Psoas muscle (tissue), 8 donors: ENCODE data around the gene ADAMTS20. TPM values are rescaled to one million over a fixed set of nuclear protein-coding genes. Genes with fewer than 3 reads are reported as not detected.
"Not testable (repeated sequence)": the region's sequence is repeated elsewhere in the genome, so short reads cannot be mapped to it uniquely, and the experiment has no call there.

ENCODE experiments used
- ATAC-seq, 4 donors: fragments of 200-7000 bp; cut with Tn5 transposase; one replicate each; pipeline ENCODE4 v1.9.1; 2020; ENCODE audit warnings: moderate library complexity in 3 of 4, mild to moderate bottlenecking in 2 of 4
- DNase-seq, 2 donors: peaks; one replicate each; pipeline ENCODE4 v3.0.0-alpha.2; 2020
- H3K27ac ChIP-seq: fragments of 200-600 bp; one replicate; pipeline ENCODE4 v1.8.0; 2022
- H3K27me3 ChIP-seq, 3 donors: fragments of 200-600 bp in 1 of 3; one replicate each; pipeline versions ENCODE4 v1.6.1 to v1.8.0; 2013 to 2022; ENCODE audit warnings: low read length in 2 of 3, mild to moderate bottlenecking in 2 of 3, moderate library complexity in 1 of 3; ENCODE audit not compliant: insufficient read depth in 3 of 3
- H3K36me3 ChIP-seq, 2 donors: fragments of 200-600 bp in 1 of 2; one replicate each; pipeline versions ENCODE4 v1.6.1 to v1.8.0; 2013 to 2022; ENCODE audit warnings: low read depth in 1 of 2, mild to moderate bottlenecking in 1 of 2, moderate library complexity in 1 of 2; ENCODE audit not compliant: insufficient read depth in 1 of 2
- H3K4me1 ChIP-seq: fragments of 200-600 bp; one replicate; pipeline ENCODE4 v1.8.0; 2022
- H3K4me3 ChIP-seq: fragments of 200-600 bp; one replicate; pipeline ENCODE4 v1.8.0; 2022; ENCODE audit warnings: mild to moderate bottlenecking
- H3K9me3 ChIP-seq: fragments of 200-600 bp; one replicate; pipeline ENCODE4 v1.8.0; 2022
- WGBS, 3 donors: extraction: QIAGEN DNeasy Blood & Tissue Kit; methylation state at CpG; one replicate each; pipeline versions ENCODE4 v1.1.6 to v1.1.7; 2013; 5-methylcytosine and 5-hydroxymethylcytosine counted together
- intact Hi-C, 2 donors: fragments of 100-400 bp; cut with DNase I; formaldehyde crosslinking; loops; one replicate each; pipeline versions ENCODE4 v1.11.0 to v1.14.2; 2022
- polyA plus RNA-seq, 3 donors: library from polyadenylated mRNA; stranded (reverse); fragments of 200-250 nt; gene quantifications; one replicate each; pipeline ENCODE4 v1.2.3, GENCODE V29; 2013
- total RNA-seq, 4 donors: library from RNA; stranded (reverse); fragmentation: NEBNext Ultra II Directional in 2 of 4; extraction: Animal tissue kit (Norgen Biotek cat#: 25700) in 2 of 4; gene quantifications; one replicate each; pipeline versions ENCODE4 v1.2.1 to v1.2.4, GENCODE V29; 2021 to 2023
- TF ChIP-seq, protein P1 (sequence below): fragments of 200-600 bp; IDR thresholded peaks from one replicate; pipeline ENCODE4 v1.8.0; 2022; ENCODE audit warnings: antibody characterized with exemption
- donor health status: healthy with polysubstance abuse.
- donor health status: DM: no; HTN: no; CAD: no; lungs with moderate emphysema.
- donor health status: Bipolar disorder and iron deficiency.
- donor health status: healthy.
- donor health status: DM: yes; HTN: yes; CAD: no.
- donor health status: DM: no; HTN: no; CAD: no.
- donor health status: DM: no; HTN: no; CAD: no.
- donor health status: DM: yes; HTN: yes; CAD: no.

The ADAMTS20 gene
- total and polyA plus RNA-seq, 7 donors: 0.01 TPM; not detected in 6

- Histone ChIP-seq H3K27ac (no peak overlapping the region), H3K27me3 (peaks cover 0 to 25% (median 13%) of the 10 kb centered on the region in 3 donors), H3K4me3 (no peak overlapping the region), H3K4me1 (no peaks in the 10 kb centered on the region), H3K36me3 (no peaks in the 10 kb centered on the region), H3K9me3 (peaks cover 14% of the 10 kb centered on the region)
- TF ChIP-seq, protein P1, sequence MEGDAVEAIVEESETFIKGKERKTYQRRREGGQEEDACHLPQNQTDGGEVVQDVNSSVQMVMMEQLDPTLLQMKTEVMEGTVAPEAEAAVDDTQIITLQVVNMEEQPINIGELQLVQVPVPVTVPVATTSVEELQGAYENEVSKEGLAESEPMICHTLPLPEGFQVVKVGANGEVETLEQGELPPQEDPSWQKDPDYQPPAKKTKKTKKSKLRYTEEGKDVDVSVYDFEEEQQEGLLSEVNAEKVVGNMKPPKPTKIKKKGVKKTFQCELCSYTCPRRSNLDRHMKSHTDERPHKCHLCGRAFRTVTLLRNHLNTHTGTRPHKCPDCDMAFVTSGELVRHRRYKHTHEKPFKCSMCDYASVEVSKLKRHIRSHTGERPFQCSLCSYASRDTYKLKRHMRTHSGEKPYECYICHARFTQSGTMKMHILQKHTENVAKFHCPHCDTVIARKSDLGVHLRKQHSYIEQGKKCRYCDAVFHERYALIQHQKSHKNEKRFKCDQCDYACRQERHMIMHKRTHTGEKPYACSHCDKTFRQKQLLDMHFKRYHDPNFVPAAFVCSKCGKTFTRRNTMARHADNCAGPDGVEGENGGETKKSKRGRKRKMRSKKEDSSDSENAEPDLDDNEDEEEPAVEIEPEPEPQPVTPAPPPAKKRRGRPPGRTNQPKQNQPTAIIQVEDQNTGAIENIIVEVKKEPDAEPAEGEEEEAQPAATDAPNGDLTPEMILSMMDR: no peak
- WGBS, 3 donors: 13 to 20% (median 18%) methylated on average over 31 of the region's 31 CpGs
- DNase-seq: no peak
- no peak for ATAC-seq
- intact Hi-C loops: no loop called here
Observed at GRCh38 chr12:43550831-43551271, 1.2 kb downstream of the ADAMTS20 start.

GRCh38 chr12:43544703-43545102, 7.3 kb downstream of the ADAMTS20 start:
- TF ChIP-seq, protein P1: no peak
- DNase-seq: no peak
- no peaks in the 10 kb centered on the region for H3K9me3 ChIP-seq
- H3K4me1 ChIP-seq: no peaks in the 10 kb centered on the region
- H3K36me3 ChIP-seq: no peaks in the 10 kb centered on the region
- intact Hi-C loops: no loop called here
- no peak overlapping the region for H3K27ac ChIP-seq
- H3K4me3 ChIP-seq: no peak overlapping the region
- 66 to 79% (median 74%) methylated on average over 3 of the region's 3 CpGs for WGBS, 3 donors
- ATAC-seq: no peak
- H3K27me3 ChIP-seq: no peaks in the 10 kb centered on the region

- Histone ChIP-seq H3K9me3 (peaks cover 6% of the 10 kb centered on the region), H3K4me3 (no peak overlapping the region), H3K27me3 (no peaks in the 10 kb centered on the region), H3K36me3 (no peaks in the 10 kb centered on the region), H3K4me1 (no peaks in the 10 kb centered on the region), H3K27ac (no peak overlapping the region)
- DNase-seq (no peak), ATAC-seq (peak in 2 of 4 donors; percentile 54 to 65)
- TF ChIP-seq, protein P1: no peak
- intact Hi-C loops: no loop called here
Observed at GRCh38 chr12:43540470-43540869, 11.5 kb downstream of the ADAMTS20 start.

DNA sequence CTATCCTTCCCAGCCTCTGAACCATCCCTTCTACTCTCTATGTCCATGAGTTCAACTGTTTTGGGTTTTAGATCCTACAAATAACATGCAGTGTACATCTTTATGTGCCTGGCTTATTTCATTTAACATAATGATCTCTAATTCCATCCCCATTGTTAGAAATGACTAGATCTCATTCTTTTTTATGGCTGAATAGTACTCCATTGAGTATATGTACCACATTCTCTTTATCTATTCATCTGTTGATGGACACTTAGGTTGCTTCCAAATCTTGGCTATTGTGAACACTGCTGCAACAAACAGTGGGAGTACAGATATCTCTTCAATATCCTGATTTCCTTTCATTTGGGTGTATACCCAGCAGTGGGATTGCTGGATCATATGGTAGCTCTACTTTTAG, 14.3 kb downstream of the ADAMTS20 start:
- H3K4me1 ChIP-seq, H3K4me3 ChIP-seq, ATAC-seq, DNase-seq, H3K9me3 ChIP-seq, H3K36me3 ChIP-seq, H3K27ac ChIP-seq, H3K27me3 ChIP-seq, intact Hi-C loops: not testable (repeated sequence)

GRCh38 chr12:43516045-43516444, 36.0 kb downstream of the ADAMTS20 start:
- 48 to 70% (median 50%) methylated on average over 3 of the region's 3 CpGs for WGBS, 3 donors
- no peak overlapping the region for H3K4me3 ChIP-seq
- no peak overlapping the region for H3K27ac ChIP-seq
- no peaks in the 10 kb centered on the region for H3K9me3 ChIP-seq
- H3K36me3 ChIP-seq: no peaks in the 10 kb centered on the region
- intact Hi-C loops: no loop called here
- no peaks in the 10 kb centered on the region for H3K27me3 ChIP-seq
- DNase-seq: no peak
- TF ChIP-seq, protein P1: no peak
- no peaks in the 10 kb centered on the region for H3K4me1 ChIP-seq
- no peak for ATAC-seq
